Fibroblast of lung (primary cell): ENCODE data around the gene PDILT. TPM values are rescaled to one million over a fixed set of nuclear protein-coding genes. Genes with fewer than 3 reads are reported as not detected.
"Not testable (repeated sequence)": the region's sequence is repeated elsewhere in the genome, so short reads cannot be mapped to it uniquely, and the experiment has no call there.

ENCODE experiments used
- DNase-seq, 2 donors: peaks; one replicate each; pipeline versions ENCODE4 v3.0.0 to v3.0.0-alpha.2; 2010; ENCODE audit warnings: low read depth in 2 of 2
- H2AFZ ChIP-seq: 2 replicates; pipeline ENCODE4 v1.5.1; 2012; ENCODE audit warnings: low read length, control low read depth, inconsistent platforms
- H3K27ac ChIP-seq: 2 replicates; pipeline ENCODE4 v1.5.1; 2011; ENCODE audit warnings: low read length, control low read depth; ENCODE audit not compliant: insufficient read depth
- H3K27me3 ChIP-seq: 2 replicates; pipeline ENCODE4 v1.5.1; 2011; ENCODE audit warnings: mild to moderate bottlenecking, low read length; ENCODE audit not compliant: control insufficient read depth, insufficient read depth
- H3K36me3 ChIP-seq: 2 replicates; pipeline ENCODE4 v1.5.1; 2011; ENCODE audit warnings: low read length; ENCODE audit not compliant: control insufficient read depth, insufficient read depth
- H3K4me1 ChIP-seq: 2 replicates; pipeline ENCODE4 v1.5.1; 2011; ENCODE audit warnings: low read length; ENCODE audit not compliant: control insufficient read depth, insufficient read depth; ENCODE audit errors: extremely low read depth
- H3K4me2 ChIP-seq: 2 replicates; pipeline ENCODE4 v1.5.1; 2011; ENCODE audit warnings: low read length, control low read depth; ENCODE audit not compliant: insufficient read depth; ENCODE audit errors: extremely low read depth
- H3K4me3 ChIP-seq, 4 experiments: fragments of 200-600 bp in 1 of 4; sonication (generic) in 1 of 4; replicated peaks in 1 of 4; 2 replicates each; pipeline ENCODE4 v1.5.1; 2011 to 2016; ENCODE audit warnings: low read length in 4 of 4, low read depth in 3 of 4, mild to moderate bottlenecking in 3 of 4, control low read depth in 2 of 4, inconsistent platforms in 1 of 4, mixed read lengths in 1 of 4; ENCODE audit not compliant: insufficient read depth in 1 of 4; ENCODE audit errors: control extremely low read depth in 1 of 4
- H3K79me2 ChIP-seq: 2 replicates; pipeline ENCODE4 v1.5.1; 2012; ENCODE audit warnings: mild to moderate bottlenecking, low read length, inconsistent platforms; ENCODE audit not compliant: control insufficient read depth, insufficient read depth
- H3K9ac ChIP-seq: 2 replicates; pipeline ENCODE4 v1.5.1; 2011; ENCODE audit warnings: mild to moderate bottlenecking, low read length, control low read depth; ENCODE audit not compliant: insufficient read depth
- H3K9me3 ChIP-seq: 2 replicates; pipeline ENCODE4 v1.5.1; 2012; ENCODE audit warnings: low read depth, low read length; ENCODE audit not compliant: control insufficient read depth, insufficient read depth
- H4K20me1 ChIP-seq: 2 replicates; pipeline ENCODE4 v1.5.1; 2011; ENCODE audit warnings: low read length; ENCODE audit not compliant: control insufficient read depth, insufficient read depth; ENCODE audit errors: extremely low read depth
- CTCF ChIP-seq, 2 donors: IDR thresholded peaks in 1 of 2; conservative IDR thresholded peaks in 1 of 2; 1 replicate in 1 of 2; 2 replicates in 1 of 2; pipeline ENCODE4 v1.5.1; 2011 to 2012; ENCODE audit warnings: low read length in 2 of 2, control low read depth in 1 of 2, inconsistent platforms in 1 of 2, low read depth in 1 of 2, mild to moderate bottlenecking in 1 of 2
- EZH2 ChIP-seq: IDR thresholded peaks from 2 replicates; pipeline ENCODE4 v1.5.1; 2012; ENCODE audit warnings: low read length, control low read depth, mild to moderate bottlenecking; ENCODE audit errors: missing control alignments
- polyA plus RNA-seq, 2 donors: library from polyadenylated mRNA; depleted of rRNA in 1 of 2; stranded (reverse) in 1 of 2; unstranded in 1 of 2; fragments of >200 nt; gene quantifications; 2 replicates each; pipeline ENCODE4 v1.2.1, GENCODE V29; 2011 to 2012; ENCODE audit warnings: missing spikeins in 1 of 2
- total RNA-seq: library from RNA; depleted of rRNA; stranded (reverse); fragments of >200 nt; gene quantifications from 2 replicates; pipeline ENCODE4 v1.2.1, GENCODE V29; 2014

Gene PDILT
- total and polyA plus RNA-seq, 2 donors (not counting 1 experiment from before 2014, with no cell fraction given): not detected

DNA sequence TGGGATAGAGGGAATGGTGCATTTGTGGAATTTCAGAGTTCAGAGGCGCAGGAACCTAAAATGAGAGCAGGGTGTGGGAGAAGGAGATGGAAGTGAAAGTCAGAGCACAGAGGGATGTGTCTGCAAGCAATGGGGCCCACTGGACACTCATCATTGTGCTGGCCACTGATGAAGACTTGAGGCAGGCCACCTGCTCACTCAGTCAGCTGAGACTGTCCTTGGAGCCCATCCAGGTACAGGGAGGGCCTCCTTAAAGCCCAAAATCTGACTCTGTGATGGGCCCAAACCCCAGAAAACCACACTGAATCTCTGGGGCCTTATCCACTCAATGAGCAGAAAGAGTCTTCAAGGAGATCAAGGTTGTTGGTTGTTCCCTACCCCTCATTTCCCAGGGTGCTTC lies 82.9 kb downstream of the PDILT start:
- no peak overlapping the region for H3K4me2 ChIP-seq
- TF ChIP-seq EZH2 (no peak), CTCF (conservative IDR thresholded peaks at IDR 0.05 in 1 of 2, IDR thresholded peaks at IDR 0.05 in 1 of 2; ENCODE audit: low read depth in 1 of 2, low read length in 2 of 2) (no peak)
- H3K4me1 ChIP-seq: no peaks in the 10 kb centered on the region

GRCh38 chr16:20321051-20321450 lies 83.5 kb downstream of the PDILT start:
- DNase-seq, H3K36me3 ChIP-seq, H4K20me1 ChIP-seq, H2AFZ ChIP-seq, H3K4me3 ChIP-seq, H3K9me3 ChIP-seq, H3K9ac ChIP-seq, H3K4me2 ChIP-seq, H3K79me2 ChIP-seq, H3K27me3 ChIP-seq, H3K27ac ChIP-seq, H3K4me1 ChIP-seq: not testable (repeated sequence)

More for the DNA sequence above, 82.9 kb downstream of the PDILT start:
- H3K9me3 ChIP-seq: no peaks in the 10 kb centered on the region
- H3K9ac ChIP-seq: no peak overlapping the region
- H2AFZ ChIP-seq: no peak overlapping the region
- no peaks in the 10 kb centered on the region for H3K27me3 ChIP-seq
- no peaks in the 10 kb centered on the region for H3K36me3 ChIP-seq
- no peaks in the 10 kb centered on the region for H3K79me2 ChIP-seq
- no peaks in the 10 kb centered on the region for H4K20me1 ChIP-seq
- H3K27ac ChIP-seq: no peak overlapping the region
- no peak for DNase-seq
- no peak overlapping the region for H3K4me3 ChIP-seq

DNA sequence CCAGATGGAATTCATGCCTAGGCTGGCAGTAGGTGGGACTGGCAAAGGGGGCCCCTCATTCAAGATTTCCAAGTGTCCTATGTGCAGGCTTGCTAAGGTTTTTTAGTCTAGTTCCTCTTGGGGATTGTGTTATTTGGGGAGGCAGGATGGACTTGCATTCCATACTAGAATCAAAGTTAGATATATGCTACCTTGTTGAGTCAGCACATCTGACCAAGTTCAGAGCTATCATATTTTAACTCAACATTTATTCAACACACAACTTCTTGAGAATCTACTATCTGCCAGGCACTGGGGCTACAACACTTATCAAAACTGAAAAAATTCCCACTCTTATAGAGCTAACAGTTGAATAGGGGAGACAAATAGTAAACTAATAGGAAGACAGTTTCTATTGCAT lies 83.9 kb downstream of the PDILT start:
- no peaks in the 10 kb centered on the region for H3K79me2 ChIP-seq
- no peaks in the 10 kb centered on the region for H3K27me3 ChIP-seq
- H3K4me3 ChIP-seq: no peak overlapping the region
- H3K9me3 ChIP-seq: no peaks in the 10 kb centered on the region
- H3K4me1 ChIP-seq: no peaks in the 10 kb centered on the region
- no peak overlapping the region for H3K9ac ChIP-seq
- H3K27ac ChIP-seq: no peak overlapping the region
- no peak overlapping the region for H3K4me2 ChIP-seq
- DNase-seq: no peak
- H2AFZ ChIP-seq: no peak overlapping the region
- no peaks in the 10 kb centered on the region for H3K36me3 ChIP-seq
- TF ChIP-seq EZH2 (no peak), CTCF (conservative IDR thresholded peaks at IDR 0.05 in 1 of 2, IDR thresholded peaks at IDR 0.05 in 1 of 2; ENCODE audit: low read depth in 1 of 2, low read length in 2 of 2) (no peak)
- no peaks in the 10 kb centered on the region for H4K20me1 ChIP-seq
